Osteoblast (primary cell): ENCODE data around the gene ATP5PO. TPM values are rescaled to one million over a fixed set of nuclear protein-coding genes. Genes with fewer than 3 reads are reported as not detected.

Experiments
- DNase-seq: peaks from one replicate; pipeline ENCODE4 v3.0.0; 2011; ENCODE audit warnings: low spot score, mixed read lengths; ENCODE audit not compliant: insufficient read length; ENCODE audit errors: missing footprints
- H2AFZ ChIP-seq: 2 replicates; pipeline ENCODE4 v1.6.0; 2011; ENCODE audit warnings: mild to moderate bottlenecking, low read length
- H3K27ac ChIP-seq: 2 replicates; pipeline ENCODE4 v1.5.1; 2011; ENCODE audit warnings: mild to moderate bottlenecking, low read depth, low read length, moderate library complexity
- H3K27me3 ChIP-seq: 2 replicates; pipeline ENCODE4 v1.6.0; 2012; ENCODE audit warnings: mild to moderate bottlenecking, control low read depth, inconsistent platforms, low read length, moderate library complexity; ENCODE audit not compliant: insufficient read depth
- H3K36me3 ChIP-seq: 2 replicates; pipeline ENCODE4 v1.5.1; 2011; ENCODE audit warnings: mild to moderate bottlenecking, low read length, control low read depth, moderate library complexity; ENCODE audit not compliant: insufficient read depth
- H3K4me1 ChIP-seq: 2 replicates; pipeline ENCODE4 v1.5.1; 2011; ENCODE audit warnings: mild to moderate bottlenecking, low read length, control low read depth, moderate library complexity; ENCODE audit not compliant: insufficient read depth
- H3K4me2 ChIP-seq: 2 replicates; pipeline ENCODE4 v1.6.0; 2011; ENCODE audit warnings: mild to moderate bottlenecking, low read length; ENCODE audit not compliant: insufficient read depth
- H3K4me3 ChIP-seq: fragments of 200-600 bp; sonication (generic); 3 replicates; pipeline ENCODE4 v1.5.1; 2012; ENCODE audit warnings: mild to moderate bottlenecking, low read length, inconsistent platforms; ENCODE audit not compliant: insufficient read depth
- H3K79me2 ChIP-seq: 2 replicates; pipeline ENCODE4 v1.6.0; 2012; ENCODE audit warnings: mild to moderate bottlenecking, low read length, control low read depth, inconsistent platforms; ENCODE audit not compliant: insufficient read depth
- H3K9me3 ChIP-seq: 2 replicates; pipeline ENCODE4 v1.5.1; 2011; ENCODE audit warnings: low read depth, low read length, control low read depth
- H4K20me1 ChIP-seq: 2 replicates; pipeline ENCODE4 v1.6.0; 2012; ENCODE audit warnings: mild to moderate bottlenecking, low read length, control low read depth; ENCODE audit not compliant: insufficient read depth
- total RNA-seq: library from RNA; depleted of rRNA; stranded (reverse); fragments of >200 nt; gene quantifications from 2 replicates; pipeline ENCODE4 v1.2.3, GENCODE V29; 2012
- TF ChIP-seq, protein P1 (sequence below): IDR thresholded peaks from 2 replicates; pipeline ENCODE4 v1.5.1; 2011; ENCODE audit warnings: mild to moderate bottlenecking, low read depth, low read length, moderate library complexity; ENCODE audit errors: extremely low read depth

Gene ATP5PO
- total RNA-seq, 1 donor = 115 TPM

DNA sequence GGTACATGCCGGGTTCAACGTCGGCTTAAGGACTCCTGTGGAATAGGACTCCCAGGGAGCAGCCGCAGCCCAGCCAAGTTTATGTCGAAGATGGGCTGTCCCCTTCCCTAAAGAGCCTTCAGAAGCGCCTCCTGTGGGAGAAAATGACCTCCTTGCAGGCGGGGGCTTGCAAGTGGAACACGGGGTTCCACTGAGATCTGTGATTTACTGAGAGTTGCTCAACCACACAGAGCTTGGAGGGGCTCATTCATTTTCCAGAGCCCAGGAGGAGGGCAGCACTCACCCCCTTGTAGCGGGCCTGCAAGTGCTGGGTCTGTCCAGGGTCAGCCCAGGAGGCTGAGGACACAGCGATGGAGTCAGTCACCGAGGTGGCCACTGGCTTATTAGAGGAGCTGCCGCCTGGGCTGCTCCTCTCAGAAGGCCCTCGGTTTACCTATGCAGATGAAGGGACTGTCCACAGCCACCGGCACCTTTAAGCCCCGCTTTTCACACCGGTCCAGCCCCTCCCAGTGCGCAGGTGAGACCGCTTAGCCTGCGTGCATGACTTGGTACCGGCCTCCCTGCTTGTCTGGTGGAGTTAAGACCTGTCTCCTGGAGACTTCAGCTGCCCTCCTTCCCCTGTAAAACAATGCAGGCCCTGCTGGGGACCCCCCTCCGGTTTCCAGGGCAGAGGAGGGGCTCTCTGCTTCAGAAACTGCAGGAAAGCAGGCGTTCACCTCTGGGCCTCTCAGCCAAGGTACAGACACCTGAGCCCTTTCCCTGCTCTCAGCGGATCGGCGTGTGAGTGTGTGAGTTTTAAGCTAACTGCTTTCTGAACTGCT, 57.5 kb downstream of the ATP5PO start:
- Histone ChIP-seq H2AFZ (no peak overlapping the region), H3K79me2 (no peaks in the 10 kb centered on the region), H3K4me3 (no peak overlapping the region), H3K4me1 (no peaks in the 10 kb centered on the region), H3K4me2 (no peak overlapping the region), H4K20me1 (no peaks in the 10 kb centered on the region), H3K36me3 (no peaks in the 10 kb centered on the region), H3K27ac (no peak overlapping the region), H3K9me3 (no peaks in the 10 kb centered on the region), H3K27me3 (peaks cover 5% of the 10 kb centered on the region)
- TF ChIP-seq, protein P1, sequence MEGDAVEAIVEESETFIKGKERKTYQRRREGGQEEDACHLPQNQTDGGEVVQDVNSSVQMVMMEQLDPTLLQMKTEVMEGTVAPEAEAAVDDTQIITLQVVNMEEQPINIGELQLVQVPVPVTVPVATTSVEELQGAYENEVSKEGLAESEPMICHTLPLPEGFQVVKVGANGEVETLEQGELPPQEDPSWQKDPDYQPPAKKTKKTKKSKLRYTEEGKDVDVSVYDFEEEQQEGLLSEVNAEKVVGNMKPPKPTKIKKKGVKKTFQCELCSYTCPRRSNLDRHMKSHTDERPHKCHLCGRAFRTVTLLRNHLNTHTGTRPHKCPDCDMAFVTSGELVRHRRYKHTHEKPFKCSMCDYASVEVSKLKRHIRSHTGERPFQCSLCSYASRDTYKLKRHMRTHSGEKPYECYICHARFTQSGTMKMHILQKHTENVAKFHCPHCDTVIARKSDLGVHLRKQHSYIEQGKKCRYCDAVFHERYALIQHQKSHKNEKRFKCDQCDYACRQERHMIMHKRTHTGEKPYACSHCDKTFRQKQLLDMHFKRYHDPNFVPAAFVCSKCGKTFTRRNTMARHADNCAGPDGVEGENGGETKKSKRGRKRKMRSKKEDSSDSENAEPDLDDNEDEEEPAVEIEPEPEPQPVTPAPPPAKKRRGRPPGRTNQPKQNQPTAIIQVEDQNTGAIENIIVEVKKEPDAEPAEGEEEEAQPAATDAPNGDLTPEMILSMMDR = no peak
- no peak for DNase-seq

DNA sequence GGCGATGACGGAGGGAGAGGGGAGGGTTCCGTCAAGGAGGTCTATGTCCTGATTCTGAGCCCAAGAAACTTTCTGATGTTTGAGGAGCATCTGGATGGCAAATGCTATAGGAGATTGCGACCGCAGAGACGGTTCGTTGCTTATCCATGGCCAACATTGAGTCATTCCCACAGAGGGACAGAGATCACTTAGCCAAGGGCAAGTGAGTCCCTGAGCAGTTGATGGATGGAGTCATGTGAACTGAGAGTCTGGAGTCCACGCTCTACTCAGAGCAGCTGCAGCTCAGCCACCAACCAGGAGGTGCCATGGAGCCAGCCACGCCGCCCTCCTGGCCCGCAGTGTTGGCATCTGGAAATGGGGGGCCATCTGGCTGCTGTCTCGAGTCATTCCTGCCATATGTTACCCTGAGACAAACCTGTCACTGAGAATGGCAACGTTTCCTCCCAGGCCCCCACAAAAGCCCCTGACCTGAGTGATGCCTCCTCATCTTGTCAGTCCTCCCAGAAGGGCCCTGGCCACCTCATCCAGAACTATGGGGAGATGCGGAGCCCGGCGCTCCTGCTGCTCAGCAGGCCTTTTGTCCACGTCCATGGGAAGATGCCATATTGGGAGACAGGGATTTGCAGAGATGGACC, 58.6 kb downstream of the ATP5PO start:
- no peak overlapping the region for H3K4me3 ChIP-seq
- TF ChIP-seq, protein P1 = no peak

DNA sequence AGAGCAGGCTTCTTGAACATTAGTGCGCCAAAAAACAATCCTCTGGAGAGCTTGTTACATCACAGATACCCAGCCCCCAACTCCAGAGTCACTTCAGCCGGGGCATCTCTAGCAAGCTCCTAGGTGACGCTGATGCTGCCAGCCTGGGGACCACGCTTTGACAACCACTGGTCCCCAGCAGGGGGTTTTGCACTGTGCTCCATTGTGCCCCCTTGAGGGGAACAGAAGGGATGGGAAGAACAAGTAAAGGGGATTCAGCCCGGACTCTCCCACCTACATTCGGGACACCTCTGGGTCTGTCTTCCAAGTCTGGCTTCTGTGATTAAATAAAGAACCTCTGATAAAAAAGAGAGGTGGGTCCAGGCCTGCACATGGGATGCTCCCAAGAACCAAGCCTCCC, 60.4 kb downstream of the ATP5PO start:
- no peak overlapping the region for H3K4me2 ChIP-seq
- H2AFZ ChIP-seq = no peak overlapping the region
- TF ChIP-seq, protein P1 = no peak
- H3K79me2 ChIP-seq = no peaks in the 10 kb centered on the region
- no peak overlapping the region for H3K4me3 ChIP-seq
- H3K27ac ChIP-seq = no peak overlapping the region
- peaks cover under 1% of the 10 kb centered on the region for H3K4me1 ChIP-seq
- H3K9me3 ChIP-seq = no peaks in the 10 kb centered on the region
- H3K36me3 ChIP-seq = no peaks in the 10 kb centered on the region
- H3K27me3 ChIP-seq = peaks cover 5% of the 10 kb centered on the region
- H4K20me1 ChIP-seq = no peaks in the 10 kb centered on the region
- no peak for DNase-seq

More for the DNA sequence above, 58.6 kb downstream of the ATP5PO start:
- no peak for DNase-seq
- Histone ChIP-seq H3K27me3 (peaks cover 5% of the 10 kb centered on the region), H3K4me1 (no peaks in the 10 kb centered on the region), H3K27ac (no peak overlapping the region), H3K4me2 (no peak overlapping the region), H2AFZ (no peak overlapping the region), H4K20me1 (no peaks in the 10 kb centered on the region), H3K79me2 (no peaks in the 10 kb centered on the region), H3K36me3 (no peaks in the 10 kb centered on the region), H3K9me3 (no peaks in the 10 kb centered on the region)

GRCh38 chr21:33854604-33855003, 61.0 kb downstream of the ATP5PO start:
- DNase-seq = no peak
- no peaks in the 10 kb centered on the region for H3K36me3 ChIP-seq
- no peaks in the 10 kb centered on the region for H3K79me2 ChIP-seq
- H3K4me1 ChIP-seq = peaks cover 5% of the 10 kb centered on the region
- H2AFZ ChIP-seq = no peak overlapping the region
- TF ChIP-seq, protein P1 = no peak
- peaks cover 5% of the 10 kb centered on the region for H3K27me3 ChIP-seq
- H3K4me2 ChIP-seq = no peak overlapping the region
- H3K27ac ChIP-seq = no peak overlapping the region
- no peaks in the 10 kb centered on the region for H4K20me1 ChIP-seq
- no peaks in the 10 kb centered on the region for H3K9me3 ChIP-seq
- H3K4me3 ChIP-seq = no peak overlapping the region
